ENCODE measurements around the gene PTPN14.
"Not testable (repeated sequence)": the region's sequence is repeated elsewhere in the genome, so short reads cannot be mapped to it uniquely, and the experiment has no call there.

PTPN14 gene

DNA sequence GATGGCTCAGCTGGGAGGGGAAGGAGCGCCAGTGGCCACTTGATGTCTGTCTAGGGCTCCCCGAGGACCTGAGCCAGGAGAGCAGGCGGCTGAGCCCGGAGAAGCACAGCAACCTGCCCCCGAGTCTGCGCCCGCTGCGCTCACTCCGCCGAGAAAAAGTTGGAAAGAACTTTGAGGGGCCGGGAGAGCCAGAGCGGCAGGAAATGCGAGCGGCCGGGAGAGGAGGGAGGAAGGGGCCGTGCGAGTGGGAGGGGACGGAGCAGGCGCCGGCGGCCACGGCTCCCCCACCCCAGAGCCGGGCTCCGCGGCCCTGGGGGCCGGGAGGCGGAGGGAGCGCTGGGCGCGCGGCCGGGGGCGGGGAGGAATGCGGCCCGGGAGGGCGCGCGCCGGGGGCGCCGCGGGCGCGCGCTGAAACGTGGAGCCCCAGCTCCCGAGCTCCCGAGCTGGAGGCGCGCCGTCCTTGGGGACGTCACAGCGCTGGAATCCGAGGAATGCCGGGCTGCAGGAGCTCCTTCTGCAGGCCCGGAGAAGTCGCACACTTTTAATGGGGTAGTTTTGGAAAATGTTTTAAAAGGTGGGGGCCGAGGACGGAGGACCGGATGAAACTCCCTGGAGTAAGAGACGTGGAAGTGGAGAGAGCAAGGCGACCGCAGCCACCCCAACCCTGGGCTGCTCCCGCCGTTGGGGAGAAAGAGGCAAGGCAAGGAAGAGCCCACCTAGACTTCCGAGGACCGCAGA lies at the start of gene PTPN14:
Gene PTPN14, minus strand, starts transcription at position 167 of the 738 bp plus-strand sequence. CDS start 86,799 bp downstream, outside the sequence.
- DNase-seq: no peak

DNA sequence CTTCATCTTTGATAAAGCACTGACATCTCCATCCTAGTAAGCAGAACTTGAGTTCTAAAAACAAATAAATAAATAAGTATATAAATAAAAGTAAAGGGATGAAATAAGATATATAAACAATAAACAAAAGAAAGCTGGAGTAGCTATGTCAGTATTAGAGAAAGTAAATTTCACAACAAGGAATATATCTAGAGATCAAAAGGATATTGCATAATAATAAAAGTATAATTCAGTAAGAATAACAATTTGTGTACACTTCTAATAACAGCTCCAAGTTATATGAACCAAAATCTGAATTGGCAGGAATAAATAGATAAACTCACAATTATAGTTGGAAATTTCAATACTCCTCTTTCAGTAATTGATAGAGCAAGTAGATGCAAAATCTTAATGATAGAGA lies 41.8 kb upstream of the PTPN14 start:
- no peak for DNase-seq

DNA sequence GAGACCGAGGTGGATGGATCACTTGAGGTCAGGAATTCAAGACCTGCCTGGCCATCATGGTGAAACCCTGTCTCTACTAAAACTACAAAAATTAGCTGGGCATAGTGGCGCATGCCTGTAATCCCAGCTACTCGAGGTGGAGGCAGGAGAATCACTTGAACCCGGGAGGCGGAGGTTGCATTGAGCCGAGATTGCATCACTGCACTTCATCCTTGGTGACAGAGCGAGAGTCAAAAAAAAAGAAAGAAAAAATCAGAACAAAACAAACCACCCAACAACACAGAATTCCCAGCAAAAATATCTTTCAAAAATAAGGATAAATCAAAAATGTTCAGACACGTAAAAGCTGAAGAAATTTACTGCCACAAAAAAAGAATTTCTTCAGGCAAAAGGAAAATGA lies 40.5 kb upstream of the PTPN14 start:
- not testable (repeated sequence) for DNase-seq

DNA sequence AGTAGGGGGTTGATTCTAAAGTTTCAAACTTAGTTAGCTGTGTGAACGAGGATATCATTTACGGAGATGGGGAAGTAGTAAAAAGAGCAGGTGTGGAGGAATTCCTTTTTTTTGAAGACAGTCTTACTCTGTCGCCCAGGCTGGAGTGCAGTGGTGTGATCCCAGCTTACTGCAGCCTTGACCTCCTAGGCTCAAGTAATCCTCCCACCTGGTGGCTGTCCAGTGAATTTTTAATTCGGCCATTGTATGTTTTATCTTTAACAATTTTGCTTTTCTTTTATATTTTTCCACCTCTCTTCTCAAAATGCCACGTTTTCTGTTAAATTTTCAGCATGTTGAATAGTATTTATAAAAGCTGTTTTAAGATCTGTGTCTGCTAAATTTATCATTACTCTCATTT lies 39.3 kb upstream of the PTPN14 start:
- no peak for DNase-seq

DNA sequence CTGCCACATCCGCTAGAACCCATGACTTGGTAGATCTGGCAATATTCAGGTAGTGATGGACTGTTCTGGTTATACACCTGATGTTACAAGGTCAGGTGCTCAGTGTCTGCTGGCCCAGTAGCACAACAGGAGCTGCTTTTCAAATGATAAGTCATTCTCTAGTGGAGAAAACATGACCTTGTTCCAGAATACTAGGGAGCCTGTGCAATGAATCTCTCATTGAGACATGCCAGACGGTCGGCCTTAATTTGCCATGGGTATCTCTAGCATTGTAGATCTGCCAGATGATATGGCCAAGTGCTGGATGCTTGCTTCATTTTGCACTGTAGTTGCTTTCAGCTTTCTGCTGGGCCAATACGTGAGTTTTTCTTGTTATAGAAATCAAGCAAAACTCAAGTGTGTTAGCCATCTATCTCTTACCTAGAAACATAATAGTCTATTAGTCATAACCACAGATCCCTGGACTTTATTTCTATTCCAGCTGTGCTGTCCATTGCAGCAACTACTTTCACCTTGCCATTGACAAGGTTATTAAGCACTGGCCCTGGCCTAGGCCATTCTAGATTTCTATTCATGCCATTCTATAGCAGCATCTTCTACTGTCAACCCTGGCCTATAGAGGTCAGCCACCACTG lies 37.7 kb upstream of the PTPN14 start:
- no peak for DNase-seq

DNA sequence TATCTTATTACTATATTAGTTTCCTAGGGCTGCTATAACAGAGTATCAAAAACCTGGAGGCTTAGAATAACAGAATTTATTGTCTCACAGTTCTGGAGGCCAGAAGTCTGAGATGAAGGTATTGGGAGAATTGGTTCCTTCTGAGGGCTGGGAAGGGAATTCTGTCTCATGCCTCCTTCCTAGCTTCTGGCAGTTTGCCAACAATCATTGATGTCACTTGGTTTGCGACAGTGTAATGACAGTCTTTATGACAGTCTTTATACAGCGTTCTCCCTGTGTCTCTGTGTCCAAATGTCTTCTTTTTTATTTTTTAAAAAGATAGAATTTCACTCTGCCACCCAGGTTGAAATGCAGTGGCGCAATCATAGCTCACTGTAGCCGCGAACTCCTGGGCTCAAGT lies 35.8 kb upstream of the PTPN14 start:
- no peak for DNase-seq

DNA sequence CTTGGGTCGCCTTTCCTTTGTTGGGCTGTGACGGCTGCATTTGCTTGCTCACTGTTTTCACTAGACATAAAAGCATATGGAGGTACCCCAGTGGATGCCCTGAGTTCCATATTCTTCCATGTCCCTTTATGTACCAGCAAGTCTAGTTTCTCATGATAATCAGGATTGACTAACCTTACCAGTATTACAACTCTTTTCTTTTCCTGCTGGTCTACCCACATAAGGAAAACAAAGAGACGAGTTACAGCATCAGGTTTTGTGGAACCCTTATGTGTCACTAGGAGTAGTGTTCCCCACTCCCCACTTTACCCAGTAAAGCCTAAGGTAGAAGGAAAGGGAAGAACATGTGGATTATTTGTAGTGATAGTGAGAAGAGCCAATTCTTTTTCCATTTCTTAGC lies 35.2 kb upstream of the PTPN14 start:
- no peak for DNase-seq

DNA sequence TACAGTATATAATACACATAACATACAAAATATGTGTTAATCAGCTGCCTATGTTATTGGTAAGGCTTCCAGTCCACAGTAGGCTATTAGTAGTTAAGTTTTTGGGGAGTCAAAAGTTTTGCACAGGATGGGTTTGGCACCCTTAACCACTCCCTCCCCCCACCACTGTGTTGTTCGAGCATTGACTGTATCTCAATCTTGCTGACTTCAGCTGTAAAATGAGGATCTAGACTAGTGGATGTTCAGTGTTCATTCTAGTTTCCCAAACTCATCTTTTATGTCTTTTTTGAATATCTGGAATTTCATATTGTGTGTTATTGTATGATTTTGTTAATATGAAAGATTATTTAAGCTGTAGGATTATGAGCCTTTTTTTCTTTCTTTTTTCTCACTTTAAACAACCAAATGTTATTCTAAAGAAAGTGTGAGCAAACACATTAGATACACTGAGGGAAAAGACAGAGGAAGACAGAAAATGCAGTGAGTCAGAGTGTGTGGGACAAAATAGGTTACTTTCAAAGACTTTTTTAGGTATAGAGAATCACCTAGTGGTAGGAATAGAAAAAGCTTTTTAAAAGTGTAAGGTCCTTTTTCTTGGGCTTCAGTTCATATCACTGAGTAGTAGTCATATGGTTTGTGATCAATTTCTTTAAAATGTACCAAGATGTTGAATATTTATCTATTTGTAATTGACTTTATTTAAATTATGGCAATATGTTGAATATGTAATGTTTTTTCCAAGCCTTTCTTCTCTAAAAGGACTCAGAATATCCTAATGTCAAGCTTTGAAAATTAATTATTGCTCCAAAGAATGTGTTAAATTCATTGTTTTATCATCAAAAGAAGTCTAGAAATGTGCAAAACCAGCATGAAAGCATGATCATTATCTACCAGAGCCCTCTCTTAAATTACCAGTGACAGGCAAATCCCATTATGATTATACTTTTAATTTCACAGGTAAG lies 33.7 kb upstream of the PTPN14 start:
- DNase-seq: no peak

DNA sequence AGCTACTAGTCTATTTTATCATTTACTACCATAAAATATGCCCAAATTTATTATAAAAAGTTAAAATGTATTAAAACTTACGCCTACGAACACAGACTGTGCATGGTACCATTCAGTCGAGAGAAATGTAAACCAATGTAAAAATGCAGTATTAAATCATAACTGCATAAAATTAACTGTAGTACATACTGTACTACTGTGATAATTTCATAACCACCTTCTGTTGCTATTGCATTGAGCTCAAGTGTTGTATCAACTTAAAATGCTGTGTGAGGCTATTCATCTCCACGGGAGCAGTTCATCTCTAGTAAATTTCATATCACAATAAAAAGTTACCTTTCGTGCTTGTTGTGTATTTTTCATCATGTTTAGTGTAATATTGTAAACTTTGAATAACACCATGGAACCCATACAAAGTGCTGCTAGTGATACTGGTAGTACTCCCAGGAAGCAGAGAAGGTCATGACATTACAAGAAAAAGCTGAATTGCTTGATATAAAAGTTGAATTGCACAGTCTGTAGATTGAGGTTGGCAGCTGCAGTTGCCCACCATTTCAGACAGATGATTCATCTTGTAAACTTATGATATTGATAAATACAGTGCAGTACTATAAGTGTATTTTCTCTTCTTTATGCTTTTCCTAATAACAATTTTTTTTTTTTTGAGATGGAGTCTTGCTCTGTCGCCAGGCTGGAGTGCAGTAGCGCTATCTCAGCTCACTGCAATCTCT lies 32.6 kb upstream of the PTPN14 start:
- no peak for DNase-seq

DNA sequence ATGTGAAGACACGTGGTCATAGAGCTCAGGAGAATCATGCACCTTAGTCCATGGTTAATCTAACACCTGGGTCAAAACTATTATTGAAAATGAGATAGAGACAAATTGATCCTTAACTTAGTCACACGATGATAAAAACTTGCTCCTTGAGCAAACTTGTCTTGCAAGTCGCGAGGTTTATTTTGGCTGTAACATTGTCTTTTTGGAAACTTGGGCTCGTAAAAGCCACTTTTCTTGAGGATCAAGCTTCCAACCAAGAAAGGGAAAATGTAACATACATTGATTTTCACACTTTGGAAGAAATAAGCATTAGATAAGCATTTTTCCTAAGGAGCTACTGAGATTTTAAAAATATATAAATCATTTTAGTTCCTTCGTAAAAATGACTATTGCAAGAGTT lies 31.7 kb upstream of the PTPN14 start:
- no peak for DNase-seq

DNA sequence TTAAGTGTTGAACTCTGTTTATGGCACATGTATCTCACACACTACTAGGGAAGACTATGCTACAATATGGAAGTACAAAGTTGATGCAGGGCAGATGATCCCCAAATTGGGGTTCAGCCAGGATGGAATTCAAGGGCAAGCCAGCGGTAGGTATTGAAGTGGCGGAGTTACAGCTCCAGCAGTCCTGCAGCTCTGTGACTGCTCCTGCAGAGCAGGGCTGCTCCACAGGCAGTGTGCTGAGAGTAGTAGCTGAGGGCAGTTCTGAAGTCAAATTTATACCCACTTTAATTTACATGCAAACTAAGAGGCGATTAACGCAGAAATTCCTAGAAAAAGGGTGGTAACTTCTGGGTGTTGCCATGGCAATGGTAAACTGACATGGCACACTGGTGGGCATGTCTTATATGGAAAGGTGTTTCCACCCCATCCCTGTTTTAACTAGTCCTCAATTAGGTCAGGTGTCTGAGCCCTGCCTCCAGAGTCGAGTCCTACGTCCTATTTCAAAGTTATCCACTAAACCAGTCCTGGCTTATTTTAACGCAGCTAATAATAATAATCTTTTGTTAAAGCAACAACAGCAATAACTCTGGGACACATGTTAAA lies 31.0 kb upstream of the PTPN14 start:
- no peak for DNase-seq

DNA sequence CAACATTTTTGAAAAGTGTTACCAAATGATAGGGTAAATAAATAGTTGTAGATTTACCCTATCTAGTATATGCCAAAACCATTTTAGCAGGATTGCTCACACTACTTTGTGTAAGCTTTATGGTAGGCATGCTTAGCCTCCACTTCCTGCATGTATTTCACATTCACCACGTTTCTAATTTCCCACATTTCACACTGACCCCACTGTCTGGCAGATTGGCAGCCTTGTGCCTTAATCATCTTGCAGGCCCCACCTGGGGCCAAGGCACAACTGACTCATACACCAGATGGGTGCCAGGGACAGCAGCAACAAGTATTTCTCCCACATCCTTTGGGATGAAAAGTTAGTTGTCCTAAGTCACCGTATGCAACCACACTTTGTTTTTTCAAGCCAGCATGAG lies 30.4 kb upstream of the PTPN14 start:
- no peak for DNase-seq

DNA sequence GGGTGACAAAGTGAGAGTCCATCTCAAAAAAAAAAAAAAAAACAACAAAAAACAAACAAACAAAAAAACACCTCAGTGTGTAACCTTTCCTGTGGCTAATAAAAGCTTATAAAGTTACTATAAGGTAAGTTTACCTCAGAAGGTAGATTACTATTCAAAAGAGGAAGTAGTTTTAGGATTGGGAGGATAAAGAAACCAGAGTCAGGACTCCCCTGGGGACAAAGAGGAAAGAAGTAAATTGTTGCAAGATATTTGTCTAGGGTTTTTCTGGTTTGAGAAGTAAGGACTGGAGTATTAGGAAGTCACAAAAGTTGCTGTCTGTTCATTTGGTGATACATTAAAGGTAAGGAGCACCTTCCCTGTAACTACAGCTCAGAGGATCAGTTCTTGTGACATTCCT lies 27.8 kb upstream of the PTPN14 start:
- no peak for DNase-seq

DNA sequence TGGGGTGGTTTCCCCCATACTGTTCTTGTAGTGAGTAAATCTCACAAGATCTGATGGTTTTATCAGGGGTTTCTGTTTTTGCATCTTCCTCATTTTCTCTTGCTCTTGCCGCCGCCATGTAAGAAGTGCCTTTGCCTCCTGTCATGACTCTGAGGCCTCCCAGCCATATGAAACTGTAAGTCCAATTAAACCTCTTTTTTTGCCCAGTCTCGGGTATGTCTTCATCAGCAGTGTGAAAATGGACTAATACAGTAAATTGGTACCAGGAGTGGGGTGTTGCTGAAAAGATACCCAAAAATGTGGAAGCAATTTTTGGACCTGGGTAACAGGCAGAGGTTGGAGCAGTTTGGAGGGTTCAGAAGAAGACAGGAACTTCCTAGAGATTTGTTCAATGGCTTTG lies 24.7 kb upstream of the PTPN14 start:
- DNase-seq: not testable (repeated sequence)

DNA sequence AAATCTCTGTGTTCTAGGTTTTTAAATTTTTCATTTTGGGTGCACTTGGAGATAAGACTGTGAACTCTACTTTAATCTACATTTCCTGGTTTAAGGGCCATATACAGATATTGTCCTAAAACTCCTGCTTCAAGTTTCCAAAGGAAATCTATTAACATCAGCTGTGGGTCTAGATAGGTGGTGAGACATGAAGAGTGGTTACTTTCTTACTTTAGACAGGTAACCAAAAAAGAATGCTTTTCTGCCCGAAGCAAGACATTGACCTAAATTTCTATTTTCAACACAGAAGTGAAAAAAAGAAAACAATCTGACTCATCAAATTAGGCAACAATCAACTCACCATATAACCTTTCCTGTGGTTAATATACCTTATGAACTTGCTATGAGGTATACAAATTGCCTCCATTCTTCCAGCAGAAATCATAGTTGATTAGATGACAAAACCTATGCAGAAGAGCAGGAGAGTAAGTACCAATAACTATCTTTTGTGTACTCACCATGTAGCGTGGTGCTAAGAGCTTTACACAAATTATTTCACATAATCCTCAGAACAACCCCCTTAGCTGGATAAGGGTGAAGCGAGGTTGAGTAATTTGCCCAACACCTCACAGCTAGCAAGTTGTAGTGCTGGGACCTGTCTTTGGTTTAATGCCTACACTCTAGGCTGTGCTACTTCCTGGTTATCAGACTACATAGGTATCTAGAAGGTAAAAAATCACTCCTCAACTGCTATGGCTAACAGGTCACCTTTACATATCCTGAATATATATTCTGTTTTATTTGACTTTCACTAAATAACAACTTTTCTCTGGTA lies 23.4 kb upstream of the PTPN14 start:
- no peak for DNase-seq

DNA sequence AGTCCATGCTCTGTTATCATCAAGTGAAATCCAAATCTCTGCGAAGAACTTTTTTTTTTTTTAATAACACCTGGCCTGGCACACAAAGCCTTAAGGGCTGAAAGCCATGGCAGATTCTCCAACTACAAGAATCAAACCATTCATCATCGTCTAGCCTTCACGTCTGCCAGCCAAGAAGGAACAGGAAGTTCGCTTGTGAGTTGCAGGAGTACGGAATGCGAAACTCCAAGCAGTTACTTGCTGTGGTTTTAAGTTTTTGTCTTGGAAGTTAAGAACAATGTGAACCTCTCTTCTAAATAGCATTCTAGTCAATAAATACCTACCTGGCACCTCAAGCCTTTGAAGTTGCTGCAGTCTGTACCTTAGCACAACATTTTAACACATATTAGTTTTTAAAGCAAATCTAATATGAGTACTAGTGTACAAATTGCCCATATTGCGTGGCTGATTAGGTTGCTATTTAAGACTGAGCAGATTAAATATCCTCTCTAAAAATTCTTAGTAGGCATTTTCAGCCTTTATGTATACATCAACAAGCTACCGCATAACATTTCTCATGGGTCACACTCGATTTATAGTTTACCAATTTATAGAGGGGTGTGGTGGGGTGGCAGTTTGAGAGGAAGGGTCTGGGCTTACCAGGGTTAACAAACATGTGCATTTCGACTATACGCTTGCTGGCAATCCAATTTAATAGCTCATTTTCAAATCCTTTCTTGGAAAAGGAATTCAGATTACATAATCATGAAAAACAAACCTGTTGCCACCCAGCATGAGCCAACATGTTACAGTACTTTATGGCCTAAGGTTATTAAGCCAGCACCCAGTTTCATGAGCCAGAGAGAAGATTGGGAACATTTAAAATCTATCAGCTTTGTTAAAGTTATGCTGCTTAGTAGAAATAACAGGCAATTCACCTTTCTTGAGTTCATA lies 22.2 kb upstream of the PTPN14 start:
- DNase-seq: no peak

DNA sequence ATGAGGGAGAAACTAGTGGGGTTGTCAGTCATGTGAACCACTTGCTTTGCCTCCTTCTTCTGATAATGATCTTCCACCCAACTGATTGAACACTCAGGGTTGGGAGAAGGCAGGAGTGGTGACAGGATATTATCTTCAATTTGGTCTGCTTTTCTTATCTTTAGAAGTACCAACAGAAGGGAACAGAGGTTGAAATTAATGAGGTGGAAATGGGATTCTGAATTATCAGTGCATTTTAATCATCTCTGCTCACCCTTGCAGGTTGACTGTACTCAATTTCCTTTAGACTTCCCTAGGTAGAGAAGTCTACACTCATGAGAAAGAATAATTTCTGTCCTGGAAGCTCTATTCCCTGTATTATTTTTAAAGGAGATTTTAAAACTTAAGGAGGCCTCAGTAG lies 19.9 kb upstream of the PTPN14 start:
- no peak for DNase-seq

DNA sequence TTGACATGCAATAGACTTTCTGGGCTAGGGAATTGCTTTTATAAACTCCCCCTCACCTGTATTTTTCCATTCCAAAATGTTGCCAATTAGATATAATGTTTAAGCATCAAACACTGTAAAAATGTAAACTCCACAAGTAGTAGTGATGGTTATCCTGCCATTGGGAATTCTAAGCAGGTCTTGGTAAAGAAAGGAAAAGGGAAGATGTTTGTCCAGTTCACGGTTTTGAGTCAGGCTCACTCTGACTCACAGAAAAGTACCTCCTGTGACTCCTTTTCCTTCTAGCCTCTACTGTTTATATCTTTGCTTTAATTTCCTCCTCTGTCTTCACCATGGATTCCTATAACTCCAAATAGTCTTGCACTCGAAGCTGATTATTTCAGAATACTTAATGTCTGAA lies 19.0 kb upstream of the PTPN14 start:
- no peak for DNase-seq

DNA sequence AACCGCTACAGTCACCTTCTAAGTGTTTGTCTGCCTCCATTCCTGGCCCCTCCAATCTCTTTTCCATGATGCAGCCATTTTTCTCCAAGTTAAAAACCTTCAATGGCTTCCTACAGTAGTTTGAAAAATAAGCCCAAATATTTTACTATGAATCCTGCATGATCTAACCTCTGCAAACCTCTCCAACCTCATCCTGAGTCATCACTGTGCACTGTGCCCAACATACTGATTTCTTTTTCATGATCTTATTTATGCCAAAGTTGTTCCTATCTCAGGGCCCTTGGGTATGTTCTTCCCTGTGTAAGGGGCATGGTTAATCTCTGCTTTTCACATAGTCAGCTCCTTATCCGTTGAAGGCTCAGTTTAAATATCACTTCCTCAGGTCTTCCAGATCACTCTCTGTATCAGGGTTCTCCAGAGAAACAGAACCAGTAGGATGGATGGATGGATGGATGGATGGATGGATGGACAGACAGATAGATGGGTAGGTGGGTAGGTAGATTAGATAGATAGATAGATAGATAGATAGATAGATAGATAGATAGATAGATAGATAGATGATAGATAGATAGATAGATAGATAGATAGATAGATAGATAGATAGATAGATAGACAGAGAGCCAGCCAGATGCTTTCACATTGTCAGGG lies 18.1 kb upstream of the PTPN14 start:
- DNase-seq: no peak

DNA sequence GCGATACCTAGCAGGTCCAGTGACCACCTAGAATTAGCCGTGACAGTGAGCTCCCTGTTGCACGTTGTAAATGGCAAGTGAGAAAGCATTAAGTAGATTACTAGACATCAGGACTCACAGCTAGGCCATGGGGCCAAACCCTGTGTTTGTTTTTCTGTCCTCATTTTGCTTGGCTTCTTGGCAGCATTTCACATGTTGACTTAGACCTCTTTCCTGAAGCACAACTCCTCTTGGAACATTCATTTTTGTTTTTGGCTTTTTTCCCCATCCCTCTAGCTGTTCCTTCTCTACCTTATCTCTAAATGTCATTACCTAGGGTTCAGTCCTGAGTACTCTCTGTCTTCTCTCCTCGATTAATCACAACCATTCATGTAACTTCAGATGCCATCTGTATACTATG lies 16.9 kb upstream of the PTPN14 start:
- no peak for DNase-seq
